HG03060 (cell line): Measurements from ENCODE around the gene FOXO4.

ENCODE experiments used
- ATAC-seq: cut with Tn5 transposase; IDR thresholded peaks from one replicate; pipeline ENCODE4 v1.9.1; 2021; ENCODE audit warnings: low read depth, moderate number of reproducible peaks; ENCODE audit not compliant: unreplicated experiment

Gene FOXO4

DNA sequence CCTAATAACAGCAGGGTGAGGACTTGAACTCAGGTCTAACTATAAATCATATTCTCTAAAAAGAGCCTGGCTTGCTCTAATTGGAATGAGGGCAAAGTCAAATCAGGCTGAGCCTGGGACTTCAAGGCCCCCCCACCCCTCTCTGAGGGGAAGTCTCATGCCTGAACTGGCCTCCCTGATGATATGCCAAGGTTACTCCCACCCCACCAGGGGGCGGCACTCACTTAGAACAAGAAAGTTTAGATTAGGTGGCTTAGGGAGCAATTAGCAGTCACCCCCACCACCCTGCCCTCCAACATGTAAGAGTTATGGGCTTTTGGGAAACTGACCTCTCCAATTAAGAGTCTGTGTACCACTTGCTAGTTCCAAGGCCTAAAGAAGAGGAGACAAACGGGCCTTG, 2.7 kb downstream of the FOXO4 start:
- ATAC-seq = peak; percentile 48

GRCh38 chrX:71098951-71099506, 3.4 kb downstream of the FOXO4 start:
- no peak for ATAC-seq

GRCh38 chrX:71099736-71100135, 4.1 kb downstream of the FOXO4 start:
- no peak for ATAC-seq

GRCh38 chrX:71100581-71101505, 5.2 kb downstream of the FOXO4 start:
- no peak for ATAC-seq

GRCh38 chrX:71102292-71102691, 6.6 kb downstream of the FOXO4 start:
- no peak for ATAC-seq

DNA sequence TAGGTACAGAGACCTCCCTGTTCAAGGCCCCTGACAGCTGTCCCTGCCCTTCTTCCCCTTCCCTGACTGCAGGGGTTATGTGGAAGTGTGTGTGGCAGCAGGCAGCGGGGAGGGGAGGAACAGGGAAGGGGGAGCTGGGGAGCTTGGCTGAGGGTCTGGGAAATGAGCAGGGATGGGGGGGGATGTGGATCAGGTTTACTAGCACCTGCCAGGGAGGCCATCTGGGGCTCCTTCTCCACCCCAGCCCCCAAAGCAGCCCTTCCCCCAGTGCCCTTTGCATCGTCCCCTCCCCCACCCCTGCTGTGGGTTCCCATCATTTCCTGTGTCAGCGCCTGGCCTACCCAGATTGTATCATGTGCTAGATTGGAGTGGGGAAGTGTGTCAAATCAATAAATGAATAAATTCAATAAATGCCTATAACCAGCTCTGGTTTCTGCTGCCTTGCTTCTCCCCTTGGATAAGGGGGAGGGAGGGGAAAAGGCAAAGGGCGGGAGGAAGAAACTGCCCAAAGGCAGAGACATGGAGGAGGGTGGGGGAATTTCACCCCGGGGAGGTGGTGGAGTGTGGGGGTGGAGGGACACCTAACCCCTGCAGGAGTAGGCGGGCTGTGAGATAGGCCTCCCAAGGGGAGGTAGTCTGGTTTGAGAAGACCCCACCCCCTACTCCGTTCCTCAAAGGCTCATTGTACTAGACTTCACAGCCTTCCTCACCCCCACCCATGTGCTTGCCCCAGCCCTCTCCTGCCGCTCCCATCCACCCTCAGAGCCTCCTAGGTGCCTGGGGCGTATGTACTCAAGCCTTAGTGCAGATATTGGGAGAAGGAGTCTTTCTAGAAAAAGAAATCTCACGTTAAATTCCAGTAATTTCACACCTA, 7.7 kb downstream of the FOXO4 start:
- ATAC-seq = no peak

DNA sequence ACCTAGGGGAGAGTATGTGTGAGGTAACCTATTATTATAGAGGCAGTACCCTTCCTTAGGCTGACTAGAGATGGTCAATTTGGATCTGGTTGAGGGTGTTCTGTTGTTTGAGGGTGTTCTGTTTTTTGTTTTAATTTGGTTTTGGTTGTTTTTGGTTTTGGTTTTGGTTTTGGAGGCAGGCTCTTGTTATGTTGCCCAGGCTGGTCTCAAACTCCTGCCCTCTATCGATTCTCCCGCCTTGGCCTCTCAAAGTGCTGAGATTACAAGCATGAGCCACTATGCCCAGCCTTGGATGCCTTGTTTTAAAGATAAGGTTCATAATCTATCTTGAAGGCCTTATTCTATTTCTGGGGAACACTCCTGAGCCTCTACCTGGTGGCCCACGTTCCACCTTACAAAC, 10.0 kb downstream of the FOXO4 start:
- ATAC-seq = no peak

- ATAC-seq = no peak
Measured at GRCh38 chrX:71106427-71106826, 10.8 kb downstream of the FOXO4 start, which contains the start of gene CXorf65. TSS of gene CXorf65 (minus strand) at chrX:71106740. CDS start at chrX:71106556, 184 bp downstream.

- ATAC-seq = no peak
Measured at GRCh38 chrX:71107245-71107644, 11.6 kb downstream of the FOXO4 start.

GRCh38 chrX:71107762-71108360, 12.2 kb downstream of the FOXO4 start:
- ATAC-seq = no peak

DNA sequence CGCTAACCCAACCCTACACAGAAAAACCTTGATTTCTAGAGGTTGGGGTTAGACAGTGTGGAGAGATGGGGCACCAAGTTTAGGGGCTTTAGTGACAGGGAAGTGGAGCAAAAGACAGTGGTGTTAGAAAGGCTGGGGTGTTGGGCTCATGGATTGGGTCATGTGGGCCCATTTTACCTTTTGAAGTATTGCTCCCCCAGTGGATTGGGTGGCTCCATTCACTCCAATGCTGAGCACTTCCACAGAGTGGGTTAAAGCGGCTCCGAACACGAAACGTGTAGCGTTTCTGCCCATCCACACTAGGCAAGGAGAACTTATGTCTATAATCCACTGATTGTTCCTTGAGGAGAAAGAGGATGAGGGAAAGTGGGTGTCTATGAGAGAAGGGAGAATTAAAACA, 13.4 kb downstream of the FOXO4 start:
- no peak for ATAC-seq

DNA sequence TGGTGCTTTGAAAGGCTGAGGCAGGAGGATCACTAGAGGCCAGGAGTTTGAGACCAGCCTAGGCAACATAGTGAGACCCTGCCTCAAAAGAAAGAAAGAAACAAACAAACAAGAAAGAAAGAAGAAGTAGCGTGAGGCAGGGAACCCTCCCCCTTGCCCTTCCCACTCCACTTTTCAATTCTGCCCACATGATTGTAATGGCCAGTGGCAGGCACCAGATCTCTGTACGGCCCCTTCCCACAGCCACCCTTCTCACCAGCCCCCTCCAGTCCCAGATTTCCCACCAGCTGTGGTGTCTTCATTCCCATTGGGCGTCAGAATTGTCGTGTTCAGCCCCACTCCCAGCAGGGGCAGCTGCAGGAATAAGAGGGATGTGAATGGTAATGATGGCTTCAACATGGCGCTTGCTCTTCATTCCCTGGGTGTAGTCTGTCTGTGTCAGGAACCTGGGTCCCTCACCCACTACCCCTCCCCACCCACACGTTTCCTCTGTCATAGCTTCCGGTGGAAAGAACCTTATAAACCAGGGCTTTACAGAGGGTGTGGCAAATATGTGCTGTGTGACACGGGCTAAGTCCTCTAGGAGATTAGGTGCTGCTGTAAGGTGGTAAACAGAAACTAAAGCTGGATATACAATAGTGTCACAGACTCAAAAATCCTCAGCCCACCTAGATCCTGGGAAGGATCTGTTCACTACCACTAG, 15.6 kb downstream of the FOXO4 start, which contains the start of gene IL2RG:
Gene IL2RG (minus strand): TSS at position 437 of the 703 bp plus-strand sequence. CDS start 38 bp downstream, at position 399.
- ATAC-seq = peak; percentile 85

DNA sequence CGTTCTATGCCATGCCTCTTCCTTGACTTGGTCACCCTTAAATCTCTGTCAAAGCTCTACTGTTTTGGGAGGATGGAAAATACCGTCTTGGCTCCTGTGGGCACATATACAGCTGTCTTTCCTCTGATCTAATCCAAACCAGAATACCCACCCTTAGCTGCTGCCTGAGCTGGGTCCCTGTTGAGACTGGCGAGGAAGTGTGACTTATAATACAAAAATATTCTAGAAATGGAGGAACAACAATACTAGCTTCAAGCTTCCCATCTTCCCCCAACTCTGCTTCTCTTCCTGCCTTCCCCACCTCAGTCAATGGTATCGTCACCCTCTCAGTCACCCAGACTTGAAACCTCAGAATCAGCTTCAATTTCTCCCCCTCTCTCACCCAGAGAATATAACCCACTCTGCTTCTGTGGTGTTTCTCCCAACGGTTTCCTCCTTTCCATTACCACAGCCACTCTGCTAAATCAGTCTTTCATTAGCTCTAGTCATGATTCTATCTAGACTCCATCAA, 16.3 kb downstream of the FOXO4 start:
- ATAC-seq = no peak

DNA sequence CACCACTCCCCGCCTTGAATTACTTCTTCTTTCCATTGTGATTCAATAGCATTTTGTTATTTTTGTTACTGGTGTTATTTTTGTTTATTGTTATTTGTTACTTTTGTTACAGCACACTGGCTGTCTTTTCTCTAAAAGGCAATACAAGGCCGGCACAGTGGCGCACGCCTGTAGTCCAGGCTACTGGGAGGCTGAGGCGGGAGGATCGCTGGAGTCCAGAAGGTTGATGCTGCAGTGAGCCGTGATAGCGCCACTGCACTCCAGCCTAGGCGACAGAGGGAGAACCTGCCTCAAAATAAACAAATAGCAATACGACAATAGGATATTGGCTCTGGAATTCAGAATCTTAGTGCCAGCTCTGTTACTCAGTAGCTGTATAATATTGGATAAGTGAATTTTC, 21.7 kb downstream of the FOXO4 start:
- no peak for ATAC-seq

GRCh38 chrX:71118032-71118984, 22.7 kb downstream of the FOXO4 start, which contains the start of gene MED12:
TSS of gene MED12 (plus strand) at chrX:71118596. CDS start at chrX:71118755, 159 bp downstream.
- no peak for ATAC-seq

GRCh38 chrX:71118985-71119535, 23.4 kb downstream of the FOXO4 start:
- no peak for ATAC-seq

DNA sequence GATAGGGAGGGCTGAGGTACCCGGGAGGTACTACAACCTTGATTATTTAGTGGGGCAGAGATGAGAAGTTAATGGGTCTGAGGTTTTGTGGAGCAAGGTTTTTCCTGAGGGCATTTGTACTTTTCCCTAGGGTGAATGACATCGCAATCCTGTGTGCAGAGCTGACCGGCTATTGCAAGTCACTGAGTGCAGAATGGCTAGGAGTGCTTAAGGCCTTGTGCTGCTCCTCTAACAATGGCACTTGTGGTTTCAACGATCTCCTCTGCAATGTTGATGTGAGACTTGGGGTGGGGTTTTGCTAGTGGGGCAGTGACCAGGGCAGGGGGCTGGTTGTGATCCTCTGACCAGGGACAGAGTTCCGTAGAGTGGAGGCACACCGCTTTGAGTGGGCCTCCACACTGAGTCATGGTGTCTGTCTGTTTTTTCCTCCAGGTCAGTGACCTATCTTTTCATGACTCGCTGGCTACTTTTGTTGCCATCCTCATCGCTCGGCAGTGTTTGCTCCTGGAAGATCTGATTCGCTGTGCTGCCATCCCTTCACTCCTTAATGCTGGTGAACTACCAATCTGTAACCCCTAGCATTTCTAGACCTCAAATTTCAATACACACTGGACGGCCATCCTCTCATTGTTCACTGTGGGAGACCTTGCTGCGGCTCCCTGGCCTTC, 32.6 kb downstream of the FOXO4 start:
- ATAC-seq = no peak
